GM12801 (cell line): ENCODE data around the gene NIT2.

Experiments
- TF ChIP-seq, protein P1 (sequence below): IDR thresholded peaks from one replicate; pipeline ENCODE4 v1.5.1; 2011; ENCODE audit warnings: control low read depth; ENCODE audit not compliant: insufficient read length; ENCODE audit errors: extremely low read depth

Gene NIT2

DNA sequence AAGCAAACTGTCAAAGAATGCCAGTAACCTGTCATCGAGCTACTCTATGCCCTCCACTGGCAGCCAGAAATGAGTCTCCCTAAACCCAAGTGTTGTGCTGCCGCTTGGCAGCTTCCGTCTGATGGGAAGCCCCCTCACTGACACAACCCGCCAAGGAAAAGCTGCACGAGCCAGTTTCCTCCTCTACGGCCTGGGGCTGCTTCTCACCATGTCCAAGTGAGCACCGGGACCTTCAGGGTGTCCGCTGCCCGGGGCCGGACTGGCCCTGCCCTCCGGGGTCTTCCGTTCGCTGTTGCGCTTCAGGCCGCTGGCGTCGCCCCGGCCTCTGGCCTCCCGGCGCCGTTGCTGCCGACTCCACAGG lies 65.8 kb downstream of the NIT2 start:
- TF ChIP-seq, protein P1, sequence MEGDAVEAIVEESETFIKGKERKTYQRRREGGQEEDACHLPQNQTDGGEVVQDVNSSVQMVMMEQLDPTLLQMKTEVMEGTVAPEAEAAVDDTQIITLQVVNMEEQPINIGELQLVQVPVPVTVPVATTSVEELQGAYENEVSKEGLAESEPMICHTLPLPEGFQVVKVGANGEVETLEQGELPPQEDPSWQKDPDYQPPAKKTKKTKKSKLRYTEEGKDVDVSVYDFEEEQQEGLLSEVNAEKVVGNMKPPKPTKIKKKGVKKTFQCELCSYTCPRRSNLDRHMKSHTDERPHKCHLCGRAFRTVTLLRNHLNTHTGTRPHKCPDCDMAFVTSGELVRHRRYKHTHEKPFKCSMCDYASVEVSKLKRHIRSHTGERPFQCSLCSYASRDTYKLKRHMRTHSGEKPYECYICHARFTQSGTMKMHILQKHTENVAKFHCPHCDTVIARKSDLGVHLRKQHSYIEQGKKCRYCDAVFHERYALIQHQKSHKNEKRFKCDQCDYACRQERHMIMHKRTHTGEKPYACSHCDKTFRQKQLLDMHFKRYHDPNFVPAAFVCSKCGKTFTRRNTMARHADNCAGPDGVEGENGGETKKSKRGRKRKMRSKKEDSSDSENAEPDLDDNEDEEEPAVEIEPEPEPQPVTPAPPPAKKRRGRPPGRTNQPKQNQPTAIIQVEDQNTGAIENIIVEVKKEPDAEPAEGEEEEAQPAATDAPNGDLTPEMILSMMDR: no peak

DNA sequence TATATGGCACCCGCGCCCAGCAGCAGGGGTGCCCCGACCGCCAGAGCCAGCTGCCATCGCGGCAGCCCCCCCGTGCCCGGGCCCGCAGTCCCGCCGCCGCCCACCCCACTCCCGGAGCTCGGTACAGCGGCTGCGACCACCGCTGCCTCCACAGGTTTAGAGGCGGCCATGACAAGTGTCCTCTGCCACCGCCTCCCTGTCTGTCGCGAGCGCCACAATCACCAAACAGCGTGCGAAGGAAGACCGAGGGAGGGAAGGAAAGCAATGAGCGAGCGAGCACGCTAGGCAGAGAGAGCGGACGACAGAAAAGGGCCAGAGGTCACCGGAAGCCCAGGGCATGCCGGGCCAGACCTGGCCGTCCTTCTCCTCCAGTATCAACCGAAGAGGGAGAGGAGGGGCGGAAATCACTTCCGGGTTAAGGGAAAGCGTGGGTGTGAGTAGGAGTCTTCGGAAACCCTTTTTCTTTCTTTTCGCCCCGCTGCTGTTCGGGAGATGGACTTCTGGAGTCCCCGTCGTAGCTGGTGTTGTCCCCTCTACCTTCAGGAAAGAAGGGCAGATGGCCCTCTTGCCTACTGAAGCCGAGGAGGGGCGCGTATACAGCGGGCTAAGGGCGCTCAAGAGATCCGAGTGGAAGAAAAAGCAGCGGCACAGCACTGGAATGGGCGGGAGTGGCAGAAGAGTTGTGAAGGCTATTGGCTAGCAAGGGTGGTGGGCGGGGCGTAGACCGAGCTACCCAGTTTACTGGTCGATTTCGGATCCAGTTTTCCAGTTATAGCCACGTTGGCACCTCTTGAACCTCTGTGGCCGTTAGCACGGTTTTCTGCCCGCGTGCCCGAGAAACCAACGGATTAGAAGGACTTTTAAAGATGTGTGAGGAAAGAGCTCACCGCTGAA lies 66.5 kb downstream of the NIT2 start, which contains the start of the genes LNP1 and TOMM70:
LNP1 (plus strand) TSS at position 760 of the 894 bp plus-strand sequence. CDS start 28,191 bp downstream, outside the sequence.
TOMM70 (minus strand) TSS at position 310 of the 894 bp plus-strand sequence; CDS start at position 170, 140 bp downstream.
- TF ChIP-seq, protein P1: no peak

DNA sequence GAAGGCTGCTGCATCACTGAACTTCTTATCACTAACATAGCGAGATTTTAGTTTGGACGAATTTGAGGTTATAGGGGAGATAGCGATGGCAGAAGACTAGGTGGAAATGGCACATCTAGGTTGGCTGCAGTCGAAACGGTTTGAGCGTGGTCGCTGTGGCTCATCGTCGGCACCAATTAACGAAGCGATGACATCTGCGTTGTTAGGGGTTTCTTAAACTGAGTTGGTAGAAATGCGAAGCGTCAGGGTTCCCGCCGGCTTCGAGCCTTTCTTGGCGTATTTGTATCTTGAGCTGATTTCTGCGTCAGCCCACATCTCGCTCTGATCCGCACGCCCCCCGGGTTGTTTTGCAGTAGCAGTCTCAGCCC lies 67.1 kb downstream of the NIT2 start:
- TF ChIP-seq, protein P1: no peak

DNA sequence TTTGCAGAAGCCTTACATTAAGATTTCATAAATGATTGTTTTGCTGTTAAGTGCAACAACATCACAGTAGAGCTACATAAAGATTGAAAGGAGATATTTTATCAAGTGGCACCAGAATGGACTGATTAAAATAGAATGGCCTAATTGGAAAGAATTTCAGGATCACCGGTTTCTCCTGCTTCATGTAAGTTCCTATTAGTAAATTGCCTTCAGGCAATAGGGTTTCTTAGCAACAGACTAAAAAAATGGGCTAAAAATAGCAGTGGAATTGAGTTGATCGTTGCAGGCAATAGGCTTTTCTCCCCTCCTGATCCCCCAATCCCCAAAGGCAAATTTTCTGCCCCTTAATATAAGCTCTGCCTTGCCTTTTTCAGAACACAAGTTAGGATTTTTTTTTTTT lies 67.7 kb downstream of the NIT2 start:
- TF ChIP-seq, protein P1: no peak

DNA sequence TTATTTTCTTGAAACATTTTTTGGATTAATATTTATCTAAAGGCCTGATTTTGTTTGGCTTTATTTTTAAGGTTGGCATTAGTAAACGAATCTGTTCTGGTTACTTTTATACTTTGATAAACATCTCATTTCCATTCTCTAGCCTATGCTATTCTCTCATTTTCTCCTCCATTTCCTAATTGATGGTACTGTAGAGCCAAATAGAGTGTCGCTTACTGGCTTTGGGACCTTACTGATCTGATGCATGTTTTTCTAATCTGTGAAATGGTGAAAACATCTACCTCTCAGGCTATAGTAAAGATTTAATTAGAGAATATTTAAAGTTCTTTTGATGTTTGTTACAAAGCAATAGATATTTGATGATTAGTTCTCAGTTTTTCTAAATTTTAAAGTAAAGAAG lies 68.3 kb downstream of the NIT2 start:
- TF ChIP-seq, protein P1: no peak

DNA sequence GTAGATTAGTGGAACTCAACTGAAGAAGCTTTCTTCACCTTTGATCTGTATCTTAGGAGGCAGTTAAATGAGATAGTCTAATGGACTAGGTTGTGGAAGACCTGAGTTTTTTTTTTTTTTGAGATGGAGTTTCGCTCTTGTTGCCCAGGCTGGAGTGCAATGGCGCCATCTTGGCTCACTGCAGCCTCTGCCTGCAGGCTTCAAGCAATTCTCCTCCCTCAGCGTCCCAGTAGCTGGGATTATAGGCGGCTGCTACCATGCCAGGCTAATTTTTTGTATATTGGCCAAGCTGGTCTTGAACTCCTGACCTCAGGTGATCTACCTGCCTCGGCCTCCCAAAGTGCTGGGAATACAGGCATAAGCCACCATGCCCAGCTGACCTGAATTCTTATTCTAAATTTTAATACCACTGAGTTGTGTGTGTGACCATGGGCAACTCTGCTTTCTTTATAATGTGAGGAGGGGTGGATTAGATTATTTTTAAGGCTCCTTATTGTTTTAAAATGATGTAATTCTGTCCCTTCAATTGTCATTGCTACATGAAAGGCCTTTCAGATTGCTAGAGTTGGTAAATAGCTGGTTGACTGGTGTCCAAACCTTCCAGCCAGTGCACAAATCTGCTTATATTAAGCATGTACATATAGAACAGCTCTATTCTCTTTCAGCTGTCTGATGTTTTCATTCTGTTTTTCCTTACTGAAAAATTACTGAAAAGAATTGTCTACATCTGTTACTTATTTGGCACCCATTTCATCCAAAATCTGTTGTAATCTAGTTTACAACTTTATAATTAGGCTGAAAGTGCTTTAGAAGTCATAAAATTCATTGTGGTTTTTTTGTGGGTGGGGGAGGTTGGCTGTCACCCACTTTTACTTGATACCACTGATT lies 69.0 kb downstream of the NIT2 start:
- TF ChIP-seq, protein P1: no peak

DNA sequence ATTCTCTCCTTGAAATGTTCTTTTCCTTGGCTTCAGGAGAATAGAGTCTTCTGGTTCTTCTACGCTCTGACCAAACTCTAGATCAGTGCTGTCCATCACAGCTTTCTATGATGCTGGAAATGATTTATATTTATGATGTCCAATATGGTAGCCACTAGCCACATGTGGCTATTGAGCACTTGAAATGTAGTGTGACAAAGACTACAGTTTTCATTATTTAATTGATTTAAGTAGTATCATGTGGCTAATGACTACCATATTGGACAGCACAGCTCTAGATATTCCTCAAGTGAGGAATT lies 69.6 kb downstream of the NIT2 start:
- TF ChIP-seq, protein P1: no peak
